ENCODE data around the gene SCML2.

- TF ChIP-seq CTCF (IDR thresholded peaks at IDR 0.05) (no peak), POLR2A (IDR thresholded peaks at IDR 0.05) (no peak)
Measured at GRCh38 chrX:18206657-18207056, 147.8 kb downstream of the SCML2 start.

Measured in body of pancreas (tissue), 4 donors.